22Rv1 (cell line): Measurements from ENCODE around the gene ARID3A.

Source experiments
- ZFX ChIP-seq: fragments of 450-650 bp; IDR thresholded peaks from 2 replicates; pipeline ENCODE4 v1.6.1; 2017; ENCODE audit warnings: antibody characterized with exemption, borderline replicate concordance
- TF ChIP-seq, protein P1 (sequence below): fragments of 450-650 bp; IDR thresholded peaks from 2 replicates; pipeline ENCODE4 v1.5.1; 2017; ENCODE audit warnings: mild to moderate bottlenecking

DNA sequence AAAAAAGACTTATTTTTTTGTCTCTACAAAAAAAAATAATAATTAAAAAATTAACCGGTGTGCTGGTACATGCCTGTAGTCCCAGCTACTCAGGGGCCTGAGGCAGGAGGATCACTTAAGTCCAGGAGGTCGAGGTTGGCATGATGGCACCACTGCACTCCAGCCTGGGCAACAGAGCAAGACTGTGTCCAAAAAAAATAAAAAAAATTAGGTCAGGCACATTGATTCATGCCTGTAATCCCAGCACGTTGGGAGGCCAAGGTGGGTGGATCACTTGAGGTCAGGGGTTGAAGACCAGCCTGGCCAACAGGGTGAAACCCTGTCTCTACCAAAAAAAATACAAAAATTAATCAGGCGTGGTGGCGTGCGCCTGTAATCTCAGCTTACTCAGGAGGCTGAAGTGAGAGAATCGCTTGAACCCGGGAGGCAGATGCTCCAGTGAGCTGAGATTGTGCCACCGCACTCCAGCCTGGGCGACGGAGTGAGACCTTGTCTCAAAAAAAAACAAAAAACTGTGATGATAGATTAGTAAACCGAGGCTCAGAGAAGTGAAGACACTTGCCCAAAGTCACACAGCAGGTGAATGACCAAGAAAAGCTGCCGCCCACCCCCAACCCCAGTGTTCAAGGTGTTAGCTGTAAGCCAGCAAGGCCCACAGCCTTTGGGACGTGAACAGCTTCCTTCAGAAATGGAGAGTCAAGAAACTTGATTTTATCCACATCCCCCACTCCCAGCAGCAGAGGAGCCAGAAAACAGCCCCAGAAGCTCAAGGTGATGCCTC, 23.2 kb upstream of the ARID3A start:
- TF ChIP-seq, protein P1, sequence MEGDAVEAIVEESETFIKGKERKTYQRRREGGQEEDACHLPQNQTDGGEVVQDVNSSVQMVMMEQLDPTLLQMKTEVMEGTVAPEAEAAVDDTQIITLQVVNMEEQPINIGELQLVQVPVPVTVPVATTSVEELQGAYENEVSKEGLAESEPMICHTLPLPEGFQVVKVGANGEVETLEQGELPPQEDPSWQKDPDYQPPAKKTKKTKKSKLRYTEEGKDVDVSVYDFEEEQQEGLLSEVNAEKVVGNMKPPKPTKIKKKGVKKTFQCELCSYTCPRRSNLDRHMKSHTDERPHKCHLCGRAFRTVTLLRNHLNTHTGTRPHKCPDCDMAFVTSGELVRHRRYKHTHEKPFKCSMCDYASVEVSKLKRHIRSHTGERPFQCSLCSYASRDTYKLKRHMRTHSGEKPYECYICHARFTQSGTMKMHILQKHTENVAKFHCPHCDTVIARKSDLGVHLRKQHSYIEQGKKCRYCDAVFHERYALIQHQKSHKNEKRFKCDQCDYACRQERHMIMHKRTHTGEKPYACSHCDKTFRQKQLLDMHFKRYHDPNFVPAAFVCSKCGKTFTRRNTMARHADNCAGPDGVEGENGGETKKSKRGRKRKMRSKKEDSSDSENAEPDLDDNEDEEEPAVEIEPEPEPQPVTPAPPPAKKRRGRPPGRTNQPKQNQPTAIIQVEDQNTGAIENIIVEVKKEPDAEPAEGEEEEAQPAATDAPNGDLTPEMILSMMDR, result no peak
- TF ChIP-seq ZFX, result no peak
